Measurements from ENCODE around the gene TBX15. TPM values are rescaled to one million over a fixed set of nuclear protein-coding genes. Genes with fewer than 3 reads are reported as not detected.

The TBX15 gene
- total RNA-seq, 1 donor from 2014 or later: 2.9 TPM

- H4K20me1 ChIP-seq (ENCODE audit: low read depth): no peaks in the 10 kb centered on the region
- no peak overlapping the region for H3K4me2 ChIP-seq
- no peak overlapping the region for H3K9ac ChIP-seq
- H3K36me3 ChIP-seq: no peaks in the 10 kb centered on the region
- no peak for DNase-seq (ENCODE audit: low spot score)
- H3K27me3 ChIP-seq: peaks cover 48% of the 10 kb centered on the region
- Mint-ChIP-seq H3K27ac (no peak overlapping the region), H3K4me3 (no peak overlapping the region), H3K27me3 (ENCODE audit: insufficient read depth, low read depth) (peaks cover 24% of the 10 kb centered on the region), H3K9me3 (peaks cover 3% of the 10 kb centered on the region), H3K4me1 (peaks cover 19% of the 10 kb centered on the region), H3K36me3 (no peaks in the 10 kb centered on the region)
- TF ChIP-seq CTCF (IDR thresholded peaks at IDR 0.05): no peak
- TF ChIP-seq EZH2 (IDR thresholded peaks at IDR 0.05): no peak
- TF ChIP-seq EZH2phosphoT487 (IDR thresholded peaks at IDR 0.05): no peak
- H2AFZ ChIP-seq (replicated peaks): no peak overlapping the region
- H3K4me3 ChIP-seq: no peak overlapping the region
- H3F3A ChIP-seq (ENCODE audit: low read depth): no peaks in the 10 kb centered on the region
- no peaks in the 10 kb centered on the region for H3K79me2 ChIP-seq (ENCODE audit: low read depth)
- H3K27ac ChIP-seq: no peak overlapping the region
- peaks cover 10% of the 10 kb centered on the region for H3K4me1 ChIP-seq
- no peaks in the 10 kb centered on the region for H3K9me3 ChIP-seq (ENCODE audit: low read depth)
These were observed 15.1 kb downstream of the TBX15 start for GRCh38 chr1:118973032-118973431.

DNA sequence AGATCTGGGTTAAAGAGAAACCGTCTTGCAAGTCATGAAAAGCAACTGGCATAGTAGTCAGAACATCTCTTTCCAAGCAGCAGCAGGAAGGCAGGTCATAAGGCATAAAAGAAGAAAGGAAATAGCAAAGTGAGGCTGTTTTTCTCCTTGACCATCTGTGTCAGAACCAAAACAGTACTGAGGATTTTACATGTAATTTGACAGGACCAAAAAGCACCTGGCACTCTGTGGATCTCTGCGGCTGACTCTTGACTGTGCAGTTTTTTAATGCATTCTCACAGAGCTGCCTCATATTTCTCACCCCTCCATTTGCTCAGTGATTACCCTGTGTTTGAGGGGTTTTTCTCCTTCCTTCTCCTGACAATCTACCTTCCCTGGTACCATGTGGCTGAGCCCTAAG, 17.7 kb downstream of the TBX15 start:
- Mint-ChIP-seq H3K4me3 (no peak overlapping the region), H3K36me3 (no peaks in the 10 kb centered on the region)
- TF ChIP-seq EZH2phosphoT487 (IDR thresholded peaks at IDR 0.05): no peak
- TF ChIP-seq CTCF (IDR thresholded peaks at IDR 0.05): no peak
- no peak for TF ChIP-seq EZH2 (IDR thresholded peaks at IDR 0.05)

DNA sequence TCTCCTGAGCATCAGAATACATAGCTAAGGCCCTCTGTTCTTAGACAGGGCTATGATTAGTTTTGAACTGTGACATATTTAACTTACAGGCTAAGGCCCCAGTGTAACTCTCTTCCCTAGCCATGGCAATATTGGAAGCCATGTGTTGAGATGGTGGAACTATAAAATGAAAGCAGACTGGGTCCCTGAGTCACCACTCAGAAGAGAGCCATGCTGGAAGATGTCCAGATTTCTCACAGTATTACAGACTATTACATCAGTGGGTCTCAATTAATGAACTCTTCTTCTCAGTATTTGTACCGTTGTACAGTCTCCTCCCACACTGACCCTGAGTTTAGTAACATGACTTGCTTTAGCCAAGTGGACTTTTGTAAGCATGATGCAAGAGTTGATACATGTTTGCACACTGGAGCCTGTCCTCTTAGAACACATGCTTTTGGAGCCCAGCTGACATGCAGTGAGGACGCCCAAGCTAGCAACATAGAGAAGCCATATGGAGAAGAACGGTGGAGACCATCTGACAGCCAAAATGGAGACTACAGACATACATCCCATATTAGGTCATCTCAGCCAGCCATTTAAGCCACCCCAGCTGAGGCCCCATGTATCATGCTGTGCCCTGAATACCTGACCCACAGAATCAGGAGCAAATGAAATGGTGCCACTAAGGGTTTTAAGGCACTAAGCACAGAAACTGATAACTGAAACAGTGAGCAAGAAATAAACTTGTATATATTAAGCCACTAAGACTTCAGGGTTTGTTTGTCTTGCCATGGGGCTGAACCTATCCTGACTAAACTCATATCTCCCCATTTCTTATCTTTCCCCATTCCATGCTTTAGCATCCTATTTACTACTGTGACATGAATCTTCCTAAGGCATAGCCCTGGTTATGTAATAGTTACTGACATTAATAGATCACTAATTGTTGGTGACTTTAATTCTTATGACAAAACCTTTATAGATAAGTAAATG, 24.4 kb downstream of the TBX15 start:
- H3K36me3 ChIP-seq: no peaks in the 10 kb centered on the region
- H3K4me2 ChIP-seq: no peak overlapping the region
- no peaks in the 10 kb centered on the region for H3K27me3 ChIP-seq
- Mint-ChIP-seq H3K4me3 (no peak overlapping the region), H3K4me1 (no peaks in the 10 kb centered on the region), H3K27me3 (ENCODE audit: insufficient read depth, low read depth) (peaks cover 2% of the 10 kb centered on the region), H3K36me3 (no peaks in the 10 kb centered on the region), H3K27ac (peak overlapping the region; percentile 79), H3K9me3 (no peaks in the 10 kb centered on the region)
- TF ChIP-seq CTCF (IDR thresholded peaks at IDR 0.05): no peak
- TF ChIP-seq EZH2 (IDR thresholded peaks at IDR 0.05): no peak
- TF ChIP-seq EZH2phosphoT487 (IDR thresholded peaks at IDR 0.05): no peak
- no peak overlapping the region for H3K27ac ChIP-seq
- no peaks in the 10 kb centered on the region for H3K9me3 ChIP-seq (ENCODE audit: low read depth)
- H3K79me2 ChIP-seq (ENCODE audit: low read depth): no peaks in the 10 kb centered on the region
- no peaks in the 10 kb centered on the region for H3F3A ChIP-seq (ENCODE audit: low read depth)
- H3K4me3 ChIP-seq: no peak overlapping the region
- no peaks in the 10 kb centered on the region for H4K20me1 ChIP-seq (ENCODE audit: low read depth)
- no peak overlapping the region for H2AFZ ChIP-seq (replicated peaks)
- DNase-seq (ENCODE audit: low spot score): no peak
- H3K9ac ChIP-seq: no peak overlapping the region
- H3K4me1 ChIP-seq: peaks cover 28% of the 10 kb centered on the region

More for the DNA sequence above, 17.7 kb downstream of the TBX15 start:
- H3K4me1 Mint-ChIP-seq: peaks cover 19% of the 10 kb centered on the region
- no peak for DNase-seq (ENCODE audit: low spot score)
- Histone ChIP-seq H3K79me2 (ENCODE audit: low read depth) (no peaks in the 10 kb centered on the region), H3K27me3 (peaks cover 22% of the 10 kb centered on the region), H4K20me1 (ENCODE audit: low read depth) (no peaks in the 10 kb centered on the region), H3K9ac (no peak overlapping the region), H3K9me3 (ENCODE audit: low read depth) (no peaks in the 10 kb centered on the region), H3K4me3 (no peak overlapping the region), H2AFZ (replicated peaks) (no peak overlapping the region), H3F3A (ENCODE audit: low read depth) (no peaks in the 10 kb centered on the region), H3K36me3 (no peaks in the 10 kb centered on the region), H3K4me1 (peaks cover 3% of the 10 kb centered on the region), H3K4me2 (no peak overlapping the region), H3K27ac (no peak overlapping the region)
- no peak overlapping the region for H3K27ac Mint-ChIP-seq
- no peaks in the 10 kb centered on the region for H3K9me3 Mint-ChIP-seq
- H3K27me3 Mint-ChIP-seq (ENCODE audit: insufficient read depth, low read depth): peaks cover 11% of the 10 kb centered on the region
